Lower leg skin (tissue), 4 donors: ENCODE data around the gene RHOV. TPM values are rescaled to one million over a fixed set of nuclear protein-coding genes. Genes with fewer than 3 reads are reported as not detected.

Source experiments
- DNase-seq, 2 donors: peaks; one replicate each; pipeline ENCODE4 v3.0.0-alpha.2; 2019; ENCODE audit warnings: low spot score in 2 of 2
- H3K4me3 ChIP-seq: fragments of 200-600 bp; sonication (generic); 2 replicates; pipeline ENCODE4 v1.5.1; 2017; ENCODE audit warnings: mild to moderate bottlenecking, low read depth; ENCODE audit not compliant: poor library complexity, severe bottlenecking
- POLR2A ChIP-seq, 2 donors: fragments of 450-650 bp; IDR thresholded peaks; one replicate each; pipeline ENCODE4 v1.6.1; 2016 to 2017; ENCODE audit warnings: antibody characterized with exemption in 2 of 2, mild to moderate bottlenecking in 1 of 2, moderate library complexity in 1 of 2
- WGBS, 2 donors: methylation state at CpG; one replicate each; pipeline ENCODE4 v1.1.5; 2018; 5-methylcytosine and 5-hydroxymethylcytosine counted together
- intact Hi-C: fragments of 100-400 bp; cut with DNase I; formaldehyde crosslinking; loops from one replicate; pipeline ENCODE4 v1.15.0; 2023; ENCODE audit warnings: low total_unique reads
- total RNA-seq, 4 donors: library from RNA; depleted of rRNA; stranded (reverse); fragments of >200 nt; gene quantifications; one replicate each; pipeline ENCODE4 v1.1.0, GENCODE V29; 2016
- TF ChIP-seq, protein P1 (sequence below), 3 donors: fragments of 450-650 bp; IDR thresholded peaks; one replicate each; pipeline ENCODE4 v1.5.1; 2016; ENCODE audit warnings: antibody characterized with exemption in 3 of 3, mild to moderate bottlenecking in 3 of 3, moderate library complexity in 2 of 3

Gene RHOV
- total RNA-seq, 4 donors from 2014 or later: 78.5 to 111 (median 95.9) TPM

DNA sequence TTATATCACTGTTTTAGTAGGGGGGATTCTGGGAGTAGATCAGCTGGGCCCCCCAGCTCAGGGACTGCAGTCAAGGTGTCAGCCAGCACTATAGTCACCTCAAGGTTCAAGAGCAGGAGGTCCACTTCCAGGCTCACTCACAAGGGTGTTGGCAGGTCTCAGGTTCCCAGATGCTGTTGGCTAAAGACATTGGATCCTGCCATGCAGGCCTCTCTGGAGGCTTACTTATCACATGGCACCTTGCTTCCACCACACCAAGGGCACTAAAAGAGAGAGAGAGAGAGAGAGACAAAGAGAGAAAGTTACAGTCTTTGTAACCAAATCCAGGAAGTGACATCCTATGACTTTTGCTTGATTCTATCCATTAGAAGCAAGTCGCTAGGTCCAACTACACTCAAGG lies 38.0 kb downstream of the RHOV start:
- H3K4me3 ChIP-seq: no peak overlapping the region
- intact Hi-C loops: no loop called here
- WGBS, 2 donors: 100% methylated on average over 1 of the region's 1 CpG
- TF ChIP-seq, protein P1, sequence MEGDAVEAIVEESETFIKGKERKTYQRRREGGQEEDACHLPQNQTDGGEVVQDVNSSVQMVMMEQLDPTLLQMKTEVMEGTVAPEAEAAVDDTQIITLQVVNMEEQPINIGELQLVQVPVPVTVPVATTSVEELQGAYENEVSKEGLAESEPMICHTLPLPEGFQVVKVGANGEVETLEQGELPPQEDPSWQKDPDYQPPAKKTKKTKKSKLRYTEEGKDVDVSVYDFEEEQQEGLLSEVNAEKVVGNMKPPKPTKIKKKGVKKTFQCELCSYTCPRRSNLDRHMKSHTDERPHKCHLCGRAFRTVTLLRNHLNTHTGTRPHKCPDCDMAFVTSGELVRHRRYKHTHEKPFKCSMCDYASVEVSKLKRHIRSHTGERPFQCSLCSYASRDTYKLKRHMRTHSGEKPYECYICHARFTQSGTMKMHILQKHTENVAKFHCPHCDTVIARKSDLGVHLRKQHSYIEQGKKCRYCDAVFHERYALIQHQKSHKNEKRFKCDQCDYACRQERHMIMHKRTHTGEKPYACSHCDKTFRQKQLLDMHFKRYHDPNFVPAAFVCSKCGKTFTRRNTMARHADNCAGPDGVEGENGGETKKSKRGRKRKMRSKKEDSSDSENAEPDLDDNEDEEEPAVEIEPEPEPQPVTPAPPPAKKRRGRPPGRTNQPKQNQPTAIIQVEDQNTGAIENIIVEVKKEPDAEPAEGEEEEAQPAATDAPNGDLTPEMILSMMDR (IDR thresholded peaks at IDR 0.05): no peak
- DNase-seq: no peak

DNA sequence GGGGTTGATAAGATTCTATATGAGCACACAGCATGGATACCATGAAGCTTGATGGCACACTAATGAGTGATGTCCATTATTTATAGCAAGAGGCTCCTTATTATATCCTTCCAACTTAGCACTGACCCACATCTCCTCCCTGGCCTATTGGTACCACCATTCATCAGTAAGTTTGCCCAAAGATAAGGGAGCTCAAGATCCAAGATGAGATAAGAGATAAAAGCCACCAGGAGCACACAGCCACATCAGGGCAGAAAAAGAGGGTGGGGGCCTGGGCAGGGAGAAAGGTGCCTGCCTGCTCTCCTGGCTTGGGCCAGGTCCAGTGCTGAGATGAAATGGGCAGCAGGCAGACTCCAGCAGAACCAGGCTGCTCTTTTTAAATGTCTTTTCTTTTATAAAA lies 41.1 kb downstream of the RHOV start:
- no peak for TF ChIP-seq POLR2A (IDR thresholded peaks at IDR 0.05)
- TF ChIP-seq, protein P1 (IDR thresholded peaks at IDR 0.05): no peak
- no peak overlapping the region for H3K4me3 ChIP-seq
- no peak for DNase-seq
- intact Hi-C loops: no loop called here

DNA sequence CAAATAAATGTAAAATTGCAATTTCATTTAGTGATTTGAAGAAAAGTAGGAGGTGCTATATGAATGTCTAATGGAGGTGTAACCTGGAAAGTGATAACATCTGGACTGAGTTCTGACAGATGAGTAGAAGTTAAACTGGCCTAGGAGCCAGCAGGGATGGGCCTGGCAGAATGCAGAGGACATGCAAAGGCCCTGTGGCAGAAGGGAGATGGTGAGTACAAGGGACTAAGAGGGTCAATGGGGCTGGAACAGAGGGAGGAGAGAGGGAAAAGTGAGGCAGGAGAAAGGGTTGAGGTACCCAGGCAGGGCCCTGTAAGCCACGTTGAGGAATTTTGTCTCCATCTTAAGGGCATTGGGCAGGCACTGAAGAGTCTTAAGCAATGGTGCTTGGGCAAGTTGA lies 42.2 kb downstream of the RHOV start:
- WGBS, 2 donors: 82 to 86% methylated on average over 1 of the region's 1 CpG
- no peak for DNase-seq
- H3K4me3 ChIP-seq: no peak overlapping the region
- intact Hi-C loops: no loop called here
- TF ChIP-seq, protein P1 (IDR thresholded peaks at IDR 0.05): no peak
- TF ChIP-seq POLR2A (IDR thresholded peaks at IDR 0.05): no peak

DNA sequence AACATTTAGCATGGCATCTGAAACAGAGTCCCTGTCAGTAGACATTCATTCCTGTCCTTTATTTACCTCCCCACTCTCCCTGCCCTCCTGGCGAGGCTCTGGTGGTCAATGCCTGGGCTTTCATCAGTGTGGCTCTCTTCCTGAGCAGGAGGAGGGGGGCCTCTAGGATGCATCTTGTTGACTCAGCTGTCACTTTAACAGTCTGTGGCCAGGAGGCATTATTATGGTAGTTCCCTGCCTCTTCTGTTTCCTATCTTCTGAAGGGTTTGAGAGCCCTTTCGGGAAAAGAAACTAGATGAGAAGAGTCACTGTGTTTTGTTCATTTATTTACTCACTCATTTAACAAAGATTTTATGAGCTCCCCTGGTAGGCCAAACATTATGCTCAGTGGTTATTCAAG lies 43.1 kb downstream of the RHOV start:
- intact Hi-C loops: no loop called here
- 69 to 91% methylated on average over 2 of the region's 2 CpGs for WGBS, 2 donors
- DNase-seq: no peak
- H3K4me3 ChIP-seq: no peak overlapping the region
- TF ChIP-seq, protein P1 (IDR thresholded peaks at IDR 0.05): no peak
- TF ChIP-seq POLR2A (IDR thresholded peaks at IDR 0.05): no peak

DNA sequence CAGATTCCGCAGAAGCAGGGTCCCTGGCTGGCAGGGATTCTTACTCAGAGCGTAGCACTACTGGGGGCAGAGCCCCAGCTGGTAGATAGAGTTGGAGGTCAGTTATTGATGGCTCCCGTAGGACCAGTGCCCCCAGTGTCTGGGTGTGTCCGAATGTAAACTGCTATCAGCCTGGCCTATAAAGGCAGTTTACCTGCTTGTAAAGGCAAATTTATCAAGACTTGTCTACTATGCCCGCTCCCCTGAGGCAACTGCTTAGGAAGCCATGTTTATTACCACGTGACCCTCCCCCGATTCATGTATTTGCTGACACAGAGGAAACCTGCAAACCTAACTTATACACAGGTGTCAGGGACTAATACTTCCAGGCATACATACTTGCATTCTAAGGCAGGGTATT lies 44.9 kb downstream of the RHOV start:
- intact Hi-C loops: no loop called here
- WGBS, 2 donors: 70 to 74% methylated on average over 6 to 7 of the region's 7 CpGs
- no peak for DNase-seq
- no peak overlapping the region for H3K4me3 ChIP-seq
- TF ChIP-seq, protein P1 (IDR thresholded peaks at IDR 0.05): no peak
- no peak for TF ChIP-seq POLR2A (IDR thresholded peaks at IDR 0.05)

DNA sequence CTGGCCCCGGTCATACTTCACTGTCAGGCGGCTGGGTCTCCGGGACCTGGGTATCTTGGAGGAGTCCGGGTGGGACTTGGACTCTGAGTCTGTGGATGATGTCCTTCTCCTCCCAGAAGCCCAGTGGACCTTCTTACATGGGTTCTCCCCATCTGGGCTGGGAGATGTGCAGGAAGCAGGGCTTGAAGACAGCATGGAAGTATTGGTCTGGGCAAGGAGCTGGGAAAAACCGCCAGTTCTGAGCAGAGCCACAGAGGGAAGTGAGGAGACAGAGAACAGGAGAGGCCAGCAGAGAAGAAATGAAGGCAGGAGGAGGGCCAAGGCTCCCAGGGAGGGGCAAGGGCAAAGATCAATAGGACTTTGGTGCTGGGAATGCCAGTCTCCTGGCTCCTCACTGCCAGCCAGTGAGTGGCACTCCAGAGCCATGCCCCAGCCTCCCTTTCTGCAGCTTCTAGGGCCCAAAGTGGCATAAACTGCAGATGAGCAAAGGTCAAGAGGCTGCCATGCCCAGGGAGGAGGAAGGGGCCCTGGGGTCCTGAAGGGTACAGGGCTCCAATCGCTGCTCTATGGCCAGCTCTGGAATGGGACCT lies 45.5 kb downstream of the RHOV start, which contains the start of gene PPP1R14D:
Gene PPP1R14D, minus strand, starts transcription at position 262 of the 590 bp plus-strand sequence. Its CDS starts 67 bp downstream, at position 195.
- no peak for DNase-seq
- intact Hi-C loops: no loop called here
- TF ChIP-seq, protein P1 (IDR thresholded peaks at IDR 0.05): no peak
- TF ChIP-seq POLR2A (IDR thresholded peaks at IDR 0.05): no peak
- WGBS, 2 donors: 92 to 96% methylated on average over 6 of the region's 6 CpGs
- H3K4me3 ChIP-seq: no peak within 1 kb of the TSS
